OCI-LY3 (cell line): Measurements from ENCODE around the gene THBS1.

Experiments used
- H2AFZ ChIP-seq: fragments of 200-600, 300-600 bp; shearing (Covaris generic); 2 replicates; pipeline ENCODE4 v1.6.0; 2014; ENCODE audit warnings: antibody characterized with exemption, low read depth, low read length
- H3K27ac ChIP-seq: fragments of 200-600, 300-600 bp; sonication (generic); 2 replicates; pipeline ENCODE4 v1.5.1; 2014; ENCODE audit warnings: mild to moderate bottlenecking, low read length, moderate library complexity, mixed read lengths
- H3K27me3 ChIP-seq: fragments of 200-600, 300-600 bp; sonication (generic); 2 replicates; pipeline ENCODE4 v1.6.1; 2014; ENCODE audit warnings: low read depth, low read length, mixed read lengths
- H3K36me3 ChIP-seq: fragments of 200-600, 300-600 bp; sonication (generic); replicated peaks from 2 replicates; pipeline ENCODE3; 2014; ENCODE audit warnings: low read depth, low read length, mixed read lengths
- H3K4me1 ChIP-seq: fragments of 300-600, 200-600 bp; sonication (generic); 2 replicates; pipeline ENCODE4 v1.6.1; 2014; ENCODE audit warnings: low read length, mixed read lengths
- H3K4me2 ChIP-seq: fragments of 200-600, 300-600 bp; sonication (generic); 2 replicates; pipeline ENCODE4 v1.6.1; 2014; ENCODE audit warnings: low read length, mixed read lengths
- H3K4me3 ChIP-seq: fragments of 300-600, 200-600 bp; sonication (generic); 2 replicates; pipeline ENCODE4 v1.5.1; 2014; ENCODE audit warnings: antibody characterized with exemption, mild to moderate bottlenecking, low read length, moderate library complexity
- H3K79me2 ChIP-seq: fragments of 300-600, 200-600 bp; shearing (Covaris generic); 2 replicates; pipeline ENCODE4 v1.6.1; 2014; ENCODE audit warnings: mild to moderate bottlenecking, low read length, mixed read lengths
- H3K9ac ChIP-seq: fragments of 300-600, 200-600 bp; shearing (Covaris generic); 2 replicates; pipeline ENCODE4 v1.6.0; 2014; ENCODE audit warnings: mild to moderate bottlenecking, low read length, moderate library complexity
- H3K9me3 ChIP-seq: fragments of 200-600, 300-600 bp; shearing (Covaris generic); 2 replicates; pipeline ENCODE4 v1.6.1; 2014; ENCODE audit warnings: low read length, mixed read lengths; ENCODE audit not compliant: insufficient read depth
- H4K20me1 ChIP-seq: fragments of 200-600, 300-600 bp; sonication (generic); 2 replicates; pipeline ENCODE4 v1.6.1; 2016; ENCODE audit warnings: low read length, mixed read lengths; ENCODE audit not compliant: insufficient read depth
- EZH2phosphoT487 ChIP-seq: fragments of 200-600 bp; shearing (Covaris generic); IDR thresholded peaks from 2 replicates; pipeline ENCODE4 v1.6.1; 2018; ENCODE audit warnings: antibody characterized with exemption, mixed run types, low read depth
- TF ChIP-seq, protein P1 (sequence below): fragments of 200-600, 300-600 bp; sonication (generic); IDR thresholded peaks from 2 replicates; pipeline ENCODE4 v1.5.1; 2014; ENCODE audit warnings: antibody characterized with exemption, low read length, low read depth

Gene THBS1

DNA sequence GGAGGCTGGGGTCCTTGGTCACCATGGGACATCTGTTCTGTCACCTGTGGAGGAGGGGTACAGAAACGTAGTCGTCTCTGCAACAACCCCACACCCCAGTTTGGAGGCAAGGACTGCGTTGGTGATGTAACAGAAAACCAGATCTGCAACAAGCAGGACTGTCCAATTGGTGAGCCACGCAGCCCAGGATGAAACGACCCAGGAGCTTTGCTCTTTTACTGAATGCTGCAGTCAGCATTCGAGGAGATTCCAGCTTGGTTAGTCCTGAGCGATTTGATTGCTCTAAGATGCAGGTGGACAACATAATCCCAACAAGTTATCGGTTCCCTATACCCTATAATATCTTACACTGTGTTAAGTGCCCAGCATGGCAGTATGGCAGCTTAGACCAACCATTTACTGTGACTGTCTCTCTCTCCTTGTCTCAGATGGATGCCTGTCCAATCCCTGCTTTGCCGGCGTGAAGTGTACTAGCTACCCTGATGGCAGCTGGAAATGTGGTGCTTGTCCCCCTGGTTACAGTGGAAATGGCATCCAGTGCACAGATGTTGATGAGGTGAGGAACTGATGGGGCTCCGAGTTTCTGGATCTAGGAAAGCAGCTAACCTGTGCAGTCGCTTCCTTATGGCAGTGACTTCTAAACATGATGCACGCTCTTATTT is 7.8 kb downstream of the THBS1 start:
- Histone ChIP-seq H3K4me3 (no peak overlapping the region), H3K36me3 (no peaks in the 10 kb centered on the region), H3K4me2 (no peak overlapping the region), H3K9me3 (no peaks in the 10 kb centered on the region), H2AFZ (no peak overlapping the region), H4K20me1 (no peaks in the 10 kb centered on the region), H3K4me1 (peaks cover under 1% of the 10 kb centered on the region; the same call in 1 of the 2 replicates), H3K9ac (no peak overlapping the region), H3K27ac (no peak overlapping the region), H3K79me2 (no peaks in the 10 kb centered on the region), H3K27me3 (no peaks in the 10 kb centered on the region)
- TF ChIP-seq, protein P1, sequence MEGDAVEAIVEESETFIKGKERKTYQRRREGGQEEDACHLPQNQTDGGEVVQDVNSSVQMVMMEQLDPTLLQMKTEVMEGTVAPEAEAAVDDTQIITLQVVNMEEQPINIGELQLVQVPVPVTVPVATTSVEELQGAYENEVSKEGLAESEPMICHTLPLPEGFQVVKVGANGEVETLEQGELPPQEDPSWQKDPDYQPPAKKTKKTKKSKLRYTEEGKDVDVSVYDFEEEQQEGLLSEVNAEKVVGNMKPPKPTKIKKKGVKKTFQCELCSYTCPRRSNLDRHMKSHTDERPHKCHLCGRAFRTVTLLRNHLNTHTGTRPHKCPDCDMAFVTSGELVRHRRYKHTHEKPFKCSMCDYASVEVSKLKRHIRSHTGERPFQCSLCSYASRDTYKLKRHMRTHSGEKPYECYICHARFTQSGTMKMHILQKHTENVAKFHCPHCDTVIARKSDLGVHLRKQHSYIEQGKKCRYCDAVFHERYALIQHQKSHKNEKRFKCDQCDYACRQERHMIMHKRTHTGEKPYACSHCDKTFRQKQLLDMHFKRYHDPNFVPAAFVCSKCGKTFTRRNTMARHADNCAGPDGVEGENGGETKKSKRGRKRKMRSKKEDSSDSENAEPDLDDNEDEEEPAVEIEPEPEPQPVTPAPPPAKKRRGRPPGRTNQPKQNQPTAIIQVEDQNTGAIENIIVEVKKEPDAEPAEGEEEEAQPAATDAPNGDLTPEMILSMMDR = no peak
- TF ChIP-seq EZH2phosphoT487 = no peak

GRCh38 chr15:39589193-39589814 is 8.4 kb downstream of the THBS1 start:
- TF ChIP-seq, protein P1 = no peak
- TF ChIP-seq EZH2phosphoT487 = no peak
- H3K4me2 ChIP-seq = no peak overlapping the region
- no peaks in the 10 kb centered on the region for H3K9me3 ChIP-seq
- H3K36me3 ChIP-seq = no peaks in the 10 kb centered on the region
- H3K27me3 ChIP-seq = no peaks in the 10 kb centered on the region
- no peak overlapping the region for H3K9ac ChIP-seq
- no peak overlapping the region for H3K4me3 ChIP-seq
- peaks cover 6% of the 10 kb centered on the region for H3K4me1 ChIP-seq
- no peaks in the 10 kb centered on the region for H3K79me2 ChIP-seq
- no peak overlapping the region for H3K27ac ChIP-seq
- H2AFZ ChIP-seq = no peak overlapping the region
- no peaks in the 10 kb centered on the region for H4K20me1 ChIP-seq

- H4K20me1 ChIP-seq = no peaks in the 10 kb centered on the region
- no peak overlapping the region for H3K4me3 ChIP-seq
- H2AFZ ChIP-seq = no peak overlapping the region
- no peaks in the 10 kb centered on the region for H3K27me3 ChIP-seq
- no peak for TF ChIP-seq EZH2phosphoT487
- TF ChIP-seq, protein P1 = no peak
- peaks cover 8% of the 10 kb centered on the region for H3K4me1 ChIP-seq
- H3K36me3 ChIP-seq = no peaks in the 10 kb centered on the region
- H3K9me3 ChIP-seq = no peaks in the 10 kb centered on the region
- no peaks in the 10 kb centered on the region for H3K79me2 ChIP-seq
- no peak overlapping the region for H3K9ac ChIP-seq
- no peak overlapping the region for H3K27ac ChIP-seq
- H3K4me2 ChIP-seq = no peak overlapping the region
Observed at GRCh38 chr15:39589815-39590644, 9.2 kb downstream of the THBS1 start.
